GM06990 (cell line): ENCODE measurements around the gene BRWD1.

Source experiments
- DNase-seq: peaks from one replicate; pipeline ENCODE4 v3.0.0-alpha.2; 2011; ENCODE audit not compliant: insufficient read length; ENCODE audit errors: extremely low read depth
- H3K27me3 ChIP-seq: replicated peaks from 2 replicates; pipeline ENCODE4 v1.6.0; 2011; ENCODE audit warnings: low read length; ENCODE audit not compliant: control insufficient read depth, insufficient read depth
- H3K36me3 ChIP-seq: 2 replicates; pipeline ENCODE4 v1.5.1; 2011; ENCODE audit warnings: low read length; ENCODE audit not compliant: control insufficient read depth, insufficient read depth
- H3K4me3 ChIP-seq: replicated peaks from 2 replicates; pipeline ENCODE4 v1.5.1; 2011; ENCODE audit warnings: low read depth, mild to moderate bottlenecking, control low read depth, low read length
- CTCF ChIP-seq: IDR thresholded peaks from 2 replicates; pipeline ENCODE4 v1.5.1; 2011; ENCODE audit warnings: low read length, control low read depth, mild to moderate bottlenecking, inconsistent platforms; ENCODE audit not compliant: insufficient read depth, poor library complexity, severe bottlenecking

BRWD1 gene

GRCh38 chr21:39185157-39185556 is 128.3 kb downstream of the BRWD1 start:
- no peak overlapping the region for H3K4me3 ChIP-seq
- no peak for TF ChIP-seq CTCF
- no peaks in the 10 kb centered on the region for H3K36me3 ChIP-seq
- H3K27me3 ChIP-seq: no peaks in the 10 kb centered on the region
- DNase-seq: no peak

- Histone ChIP-seq H3K27me3 (no peaks in the 10 kb centered on the region), H3K4me3 (peak overlapping the region; percentile 99), H3K36me3 (no peaks in the 10 kb centered on the region; the same call in 1 of the 2 replicates)
- no peak for TF ChIP-seq CTCF
- no peak for DNase-seq
These were observed 129.1 kb downstream of the BRWD1 start for GRCh38 chr21:39184050-39184980.

- H3K4me3 ChIP-seq: peak within 1 kb of the TSS; percentile 99
- H3K36me3 ChIP-seq: peaks cover 7% of the 10 kb centered on the region
- peak; percentile 97 for DNase-seq
- H3K27me3 ChIP-seq: no peaks in the 10 kb centered on the region
- TF ChIP-seq CTCF: no peak
These were observed 130.0 kb downstream of the BRWD1 start, which contains the start of gene PSMG1 for GRCh38 chr21:39183272-39184049. PSMG1 (minus strand) TSS chr21:39183451; CDS start chr21:39183385, 66 bp downstream.

GRCh38 chr21:39182484-39183271 is 130.8 kb downstream of the BRWD1 start:
- no peak for DNase-seq
- Histone ChIP-seq H3K27me3 (no peaks in the 10 kb centered on the region), H3K36me3 (peaks cover 7% of the 10 kb centered on the region), H3K4me3 (peak overlapping the region; percentile 99)
- no peak for TF ChIP-seq CTCF

GRCh38 chr21:39182016-39182415 is 131.4 kb downstream of the BRWD1 start:
- no peak for DNase-seq
- peaks cover 7% of the 10 kb centered on the region for H3K36me3 ChIP-seq
- peak overlapping the region; percentile 99 for H3K4me3 ChIP-seq
- H3K27me3 ChIP-seq: no peaks in the 10 kb centered on the region
- no peak for TF ChIP-seq CTCF
